Measurements from ENCODE around the gene CNFN. TPM values are rescaled to one million over a fixed set of nuclear protein-coding genes. Genes with fewer than 3 reads are reported as not detected.

Gene CNFN
- total and polyA plus RNA-seq, 10 of the 15 experiments (the other 5 are each of a cell fraction or from before 2014, with no cell fraction given), result 0.60 TPM; not detected in 9

DNA sequence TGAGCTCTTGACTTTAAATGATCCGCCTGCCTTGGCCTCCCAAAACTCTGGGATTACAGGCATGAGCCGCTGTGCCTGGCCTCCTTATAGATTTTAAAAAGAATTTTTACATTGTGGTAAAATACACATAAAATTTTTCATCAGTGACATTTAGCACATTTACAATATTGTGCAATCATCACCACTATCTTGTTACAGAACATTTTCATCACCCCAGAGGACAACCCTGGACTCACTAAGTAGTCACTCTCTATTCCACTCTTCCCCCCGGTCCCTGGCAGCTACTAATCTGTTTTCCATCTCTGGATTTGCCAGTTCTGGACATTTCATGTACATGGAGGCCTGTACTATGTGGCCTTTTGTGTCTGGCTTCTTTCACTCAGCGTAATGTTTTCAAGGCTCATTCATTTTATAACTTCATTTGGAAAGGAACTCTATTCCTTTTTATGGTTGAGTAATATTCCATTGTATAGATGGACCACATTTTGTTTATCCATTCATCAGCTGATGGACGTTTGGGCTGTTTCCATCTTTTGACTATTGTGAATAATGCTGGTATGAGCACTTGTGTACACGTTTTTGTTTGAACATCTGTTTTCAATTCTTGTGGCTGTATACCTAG, 44.8 kb downstream of the CNFN start:
- SMC1A ChIA-PET (ENCODE audit: uncharacterized antibody, unreplicated experiment), result interaction anchor here (0.8 kb wide), 1 partner anchor 9 kb away, joined by 3 read pairs; no protein-coding TSS in a partner anchor
- Histone ChIP-seq H3K4me3 (no peak overlapping the region), H3K27me3 (replicated peaks in 1 of 2; ENCODE audit: control insufficient read depth in 2 of 2, insufficient read depth in 2 of 2, low read length in 1 of 2) (no peaks in the 10 kb centered on the region), H3K4me2 (ENCODE audit: control insufficient read depth, insufficient read depth) (no peak overlapping the region), H3K79me2 (ENCODE audit: control insufficient read depth, insufficient read depth, low read length) (no peaks in the 10 kb centered on the region), H3K9me3 (replicated peaks; ENCODE audit: control insufficient read depth, insufficient read depth, low read length) (no peaks in the 10 kb centered on the region), H3K4me1 (ENCODE audit: control insufficient read depth, insufficient read depth, low read length) (no peaks in the 10 kb centered on the region), H3K9ac (ENCODE audit: control insufficient read depth, insufficient read depth, low read length) (no peak overlapping the region), H3K36me3 (ENCODE audit: control insufficient read depth in 2 of 2, insufficient read depth in 2 of 2, low read length in 1 of 2) (no peaks in the 10 kb centered on the region; a peak in 3 of 4 replicates), H3K27ac (ENCODE audit: control insufficient read depth, insufficient read depth) (no peak overlapping the region), H2AFZ (ENCODE audit: control insufficient read depth, low read depth, low read length) (no peak overlapping the region), H4K20me1 (ENCODE audit: control insufficient read depth, insufficient read depth) (no peaks in the 10 kb centered on the region)
- no TSS peak for BruUV-seq (replicated peaks)
- TF ChIP-seq FOXM1 (IDR thresholded peaks at IDR 0.05; ENCODE audit: low read depth, low read length) (no peak), RELA (IDR thresholded peaks at IDR 0.05; ENCODE audit: borderline replicate concordance, partially characterized antibody) (no peak), SIN3A (IDR thresholded peaks at IDR 0.05; ENCODE audit: low read depth, low read length) (no peak), PAX8 (IDR thresholded peaks at IDR 0.05) (no peak), RAD51 (IDR thresholded peaks at IDR 0.05) (no peak)
- intact Hi-C loops (cut with micrococcal nuclease; ENCODE audit: unreplicated experiment) (no loop called here), in situ Hi-C loops (cut with MboI) (no loop called here)
- RAD21 ChIA-PET (ENCODE audit: unreplicated experiment), result no interaction called here
- POLR2A ChIA-PET, result no interaction called here
- WGBS (ENCODE audit: insufficient coverage, insufficient replicate concordance, low lambda C conversion rate, missing lambda C conversion rate), result 69% methylated on average over 6 of the region's 6 CpGs
- ATAC-seq (no peak), FAIRE-seq (no peak), DNase-seq (ENCODE audit: low read depth, low spot score) (no peak)
- CTCF ChIA-PET, result no interaction called here

DNA sequence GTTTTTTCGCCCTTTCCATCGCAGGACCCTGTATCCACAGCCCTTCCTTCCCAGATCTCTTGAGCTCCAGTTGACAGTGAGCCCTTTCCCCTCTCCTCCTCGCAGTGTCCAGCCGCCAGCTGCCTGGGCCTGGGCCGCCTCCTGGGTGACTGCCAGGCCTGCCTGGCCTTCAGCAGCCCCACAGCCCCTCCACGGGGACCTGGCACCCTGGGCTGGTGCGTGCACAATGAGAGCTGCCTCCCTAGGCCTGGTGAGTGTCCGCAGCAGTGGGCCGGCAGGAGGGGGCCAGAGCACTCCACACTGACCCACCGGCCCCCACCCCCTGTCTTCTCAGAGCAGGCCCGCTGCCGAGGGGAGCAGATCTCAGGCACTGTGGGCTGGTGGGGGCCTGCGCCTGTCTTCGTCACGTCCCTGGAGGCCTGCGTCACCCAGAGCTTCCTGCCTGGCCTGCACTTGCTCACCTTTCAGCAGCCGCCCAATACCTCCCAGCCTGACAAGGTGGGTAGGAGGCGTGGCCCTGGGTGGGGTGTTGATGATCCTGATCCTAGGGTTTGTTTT, 45.7 kb downstream of the CNFN start:
- no peak overlapping the region for H2AFZ ChIP-seq (ENCODE audit: control insufficient read depth, low read depth, low read length)
- H3K9me3 ChIP-seq (replicated peaks; ENCODE audit: control insufficient read depth, insufficient read depth, low read length), result no peaks in the 10 kb centered on the region
- ChIA-PET POLR2A (no interaction called here), SMC1A (ENCODE audit: uncharacterized antibody, unreplicated experiment) (interaction anchor here (0.8 kb wide), 1 partner anchor 10 kb away, joined by 3 read pairs; no protein-coding TSS in a partner anchor), RAD21 (ENCODE audit: unreplicated experiment) (no interaction called here), CTCF (no interaction called here)
- no peaks in the 10 kb centered on the region for H3K79me2 ChIP-seq (ENCODE audit: control insufficient read depth, insufficient read depth, low read length)
- FAIRE-seq, result no peak
- 81% methylated on average over 18 of the region's 18 CpGs for WGBS (ENCODE audit: insufficient coverage, insufficient replicate concordance, low lambda C conversion rate, missing lambda C conversion rate)
- ATAC-seq, result no peak
- TF ChIP-seq EZH2 (IDR thresholded peaks at IDR 0.05; ENCODE audit: borderline replicate concordance, control insufficient read depth, low read depth, low read length) (no peak), ZNF274 (IDR thresholded peaks at IDR 0.05; ENCODE audit: insufficient read depth, insufficient read length) (no peak), SMARCA5 (IDR thresholded peaks at IDR 0.05) (no peak), SIX5 (IDR thresholded peaks at IDR 0.05; ENCODE audit: low read depth, low read length, severe bottlenecking) (no peak), ZSCAN29 (IDR thresholded peaks at IDR 0.05) (no peak), NBN (IDR thresholded peaks at IDR 0.05) (no peak), FOS (IDR thresholded peaks at IDR 0.05; ENCODE audit: borderline replicate concordance, extremely low read depth, insufficient read length) (no peak)
- TF ChIP-seq, protein P1, sequence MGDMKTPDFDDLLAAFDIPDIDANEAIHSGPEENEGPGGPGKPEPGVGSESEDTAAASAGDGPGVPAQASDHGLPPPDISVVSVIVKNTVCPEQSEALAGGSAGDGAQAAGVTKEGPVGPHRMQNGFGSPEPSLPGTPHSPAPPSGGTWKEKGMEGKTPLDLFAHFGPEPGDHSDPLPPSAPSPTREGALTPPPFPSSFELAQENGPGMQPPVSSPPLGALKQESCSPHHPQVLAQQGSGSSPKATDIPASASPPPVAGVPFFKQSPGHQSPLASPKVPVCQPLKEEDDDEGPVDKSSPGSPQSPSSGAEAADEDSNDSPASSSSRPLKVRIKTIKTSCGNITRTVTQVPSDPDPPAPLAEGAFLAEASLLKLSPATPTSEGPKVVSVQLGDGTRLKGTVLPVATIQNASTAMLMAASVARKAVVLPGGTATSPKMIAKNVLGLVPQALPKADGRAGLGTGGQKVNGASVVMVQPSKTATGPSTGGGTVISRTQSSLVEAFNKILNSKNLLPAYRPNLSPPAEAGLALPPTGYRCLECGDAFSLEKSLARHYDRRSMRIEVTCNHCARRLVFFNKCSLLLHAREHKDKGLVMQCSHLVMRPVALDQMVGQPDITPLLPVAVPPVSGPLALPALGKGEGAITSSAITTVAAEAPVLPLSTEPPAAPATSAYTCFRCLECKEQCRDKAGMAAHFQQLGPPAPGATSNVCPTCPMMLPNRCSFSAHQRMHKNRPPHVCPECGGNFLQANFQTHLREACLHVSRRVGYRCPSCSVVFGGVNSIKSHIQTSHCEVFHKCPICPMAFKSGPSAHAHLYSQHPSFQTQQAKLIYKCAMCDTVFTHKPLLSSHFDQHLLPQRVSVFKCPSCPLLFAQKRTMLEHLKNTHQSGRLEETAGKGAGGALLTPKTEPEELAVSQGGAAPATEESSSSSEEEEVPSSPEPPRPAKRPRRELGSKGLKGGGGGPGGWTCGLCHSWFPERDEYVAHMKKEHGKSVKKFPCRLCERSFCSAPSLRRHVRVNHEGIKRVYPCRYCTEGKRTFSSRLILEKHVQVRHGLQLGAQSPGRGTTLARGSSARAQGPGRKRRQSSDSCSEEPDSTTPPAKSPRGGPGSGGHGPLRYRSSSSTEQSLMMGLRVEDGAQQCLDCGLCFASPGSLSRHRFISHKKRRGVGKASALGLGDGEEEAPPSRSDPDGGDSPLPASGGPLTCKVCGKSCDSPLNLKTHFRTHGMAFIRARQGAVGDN (IDR thresholded peaks at IDR 0.05), result no peak
- H3K9ac ChIP-seq (ENCODE audit: control insufficient read depth, insufficient read depth, low read length), result no peak overlapping the region
- no peaks in the 10 kb centered on the region for H3K27me3 ChIP-seq (replicated peaks in 1 of 2; ENCODE audit: control insufficient read depth in 2 of 2, insufficient read depth in 2 of 2, low read length in 1 of 2)
- no TSS peak for BruUV-seq (replicated peaks)
- no peak for DNase-seq (ENCODE audit: low read depth, low spot score)
- in situ Hi-C loops (cut with MboI), result no loop called here
- no peak overlapping the region for H3K27ac ChIP-seq (ENCODE audit: control insufficient read depth, insufficient read depth)
- no peaks in the 10 kb centered on the region; a peak in 3 of 4 replicates for H3K36me3 ChIP-seq (ENCODE audit: control insufficient read depth in 2 of 2, insufficient read depth in 2 of 2, low read length in 1 of 2)
- H4K20me1 ChIP-seq (ENCODE audit: control insufficient read depth, insufficient read depth), result no peaks in the 10 kb centered on the region
- no peaks in the 10 kb centered on the region for H3K4me1 ChIP-seq (ENCODE audit: control insufficient read depth, insufficient read depth, low read length)
- intact Hi-C loops (cut with micrococcal nuclease; ENCODE audit: unreplicated experiment), result no loop called here
- no peak overlapping the region for H3K4me3 ChIP-seq
- no peak overlapping the region for H3K4me2 ChIP-seq (ENCODE audit: control insufficient read depth, insufficient read depth)

Data from GM12878 (cell line).